GM12878 (cell line): ENCODE results near the gene MTF1. TPM values are rescaled to one million over a fixed set of nuclear protein-coding genes. Genes with fewer than 3 reads are reported as not detected.

Experiments used
- ATAC-seq: fragments of 200-7000 bp; cut with Tn5 transposase; 3 replicates; pipeline ENCODE4 v1.9.1; 2020; ENCODE audit warnings: mild to moderate bottlenecking, moderate library complexity
- BruUV-seq: library from RNA; stranded (reverse); fragments of 400-500 nt; replicated peaks from 2 replicates; lab custom pipeline; 2021; lab: Mats Ljungman, UMichigan
- CTCF ChIA-PET: fragments of 300-600 bp; sonication (Branson Sonifier 250); formaldehyde crosslinking; extraction: SDS; loops from one replicate; lab custom pipeline; 2021; ENCODE audit warnings: inconsistent platforms; lab: Yijun Ruan, JAX
- POLR2A ChIA-PET: fragments of 350-600 bp; formaldehyde crosslinking; extraction: SDS; loops from one replicate; lab custom pipeline; 2021; ENCODE audit warnings: inconsistent platforms; lab: Charles Lee
- RAD21 ChIA-PET: fragments of 300-600 bp; sonication (Branson Sonifier 250); formaldehyde crosslinking; loops from one replicate; lab custom pipeline; 2023; ENCODE audit warnings: antibody characterized with exemption; ENCODE audit not compliant: unreplicated experiment; lab: Charles Lee
- SMC1A ChIA-PET: fragments of 300-600 bp; sonication (Branson Sonifier 250); formaldehyde crosslinking; loops from one replicate; lab custom pipeline; 2023; ENCODE audit not compliant: unreplicated experiment, uncharacterized antibody; lab: Charles Lee
- DNase-seq: peaks from one replicate; pipeline ENCODE4 v3.0.0-alpha.2; 2011; ENCODE audit warnings: low read depth, low spot score
- FAIRE-seq: peaks from 3 replicates; lab custom pipeline; 2011; peaks lifted over from hg19 to GRCh38; lab: Jason Lieb, UNC
- H2AFZ ChIP-seq: 2 replicates; pipeline ENCODE4 v1.6.0; 2011; ENCODE audit warnings: low read depth, low read length, control low read depth; ENCODE audit not compliant: control insufficient read depth
- H3K27ac ChIP-seq: 2 replicates; pipeline ENCODE4 v1.5.1; 2011; ENCODE audit warnings: control low read depth; ENCODE audit not compliant: control insufficient read depth, insufficient read depth
- H3K27me3 ChIP-seq, 2 experiments: replicated peaks in 1 of 2; 2 replicates each; pipeline versions ENCODE4 v1.6.0 to v1.6.1; 2011; ENCODE audit warnings: low read length in 1 of 2; ENCODE audit not compliant: control insufficient read depth in 2 of 2, insufficient read depth in 2 of 2
- H3K36me3 ChIP-seq, 2 experiments: 2 replicates each; pipeline ENCODE4 v1.5.1; 2011; ENCODE audit warnings: low read length in 1 of 2; ENCODE audit not compliant: control insufficient read depth in 2 of 2, insufficient read depth in 2 of 2
- H3K4me1 ChIP-seq: 2 replicates; pipeline ENCODE4 v1.6.1; 2011; ENCODE audit warnings: mild to moderate bottlenecking, low read length, moderate library complexity, mixed read lengths; ENCODE audit not compliant: control insufficient read depth, insufficient read depth
- H3K4me2 ChIP-seq: 2 replicates; pipeline ENCODE4 v1.6.0; 2011; ENCODE audit warnings: control low read depth; ENCODE audit not compliant: control insufficient read depth, insufficient read depth
- H3K4me3 ChIP-seq: fragments of 200-600 bp; sonication (generic); 2 replicates; pipeline ENCODE4 v1.5.1; 2016
- H3K79me2 ChIP-seq: 2 replicates; pipeline ENCODE4 v1.6.0; 2011; ENCODE audit warnings: low read length; ENCODE audit not compliant: control insufficient read depth, insufficient read depth
- H3K9ac ChIP-seq: 2 replicates; pipeline ENCODE4 v1.8.0; 2011; ENCODE audit warnings: low read length, control low read depth, mixed read lengths; ENCODE audit not compliant: control insufficient read depth, insufficient read depth
- H3K9me3 ChIP-seq: replicated peaks from 3 replicates; pipeline ENCODE4 v1.5.1; 2011; ENCODE audit warnings: mild to moderate bottlenecking, low read length; ENCODE audit not compliant: control insufficient read depth, insufficient read depth
- H4K20me1 ChIP-seq: 2 replicates; pipeline ENCODE4 v1.6.0; 2011; ENCODE audit not compliant: control insufficient read depth, insufficient read depth
- ATF3 ChIP-seq: IDR thresholded peaks from 2 replicates; pipeline ENCODE4 v1.6.1; 2011; ENCODE audit warnings: low read depth, mild to moderate bottlenecking, low read length, moderate library complexity, borderline replicate concordance; ENCODE audit errors: extremely low read depth
- BCL3 ChIP-seq: IDR thresholded peaks from 2 replicates; pipeline ENCODE4 v1.6.1; 2011; ENCODE audit warnings: borderline replicate concordance, low read depth, mild to moderate bottlenecking, moderate library complexity, low read length; ENCODE audit not compliant: insufficient read depth, poor library complexity, severe bottlenecking
- CEBPZ ChIP-seq: fragments of 150-350 bp; IDR thresholded peaks from 2 replicates; pipeline ENCODE4 v1.6.1; 2016; ENCODE audit warnings: low read depth, low read length
- E4F1 ChIP-seq: fragments of 450-650 bp; IDR thresholded peaks from 2 replicates; pipeline ENCODE4 v1.6.1; 2018; ENCODE audit warnings: borderline replicate concordance, mild to moderate bottlenecking; ENCODE audit not compliant: partially characterized antibody
- EGR1 ChIP-seq, 2 experiments: IDR thresholded peaks; 1 replicate in 1 of 2; 2 replicates in 1 of 2; pipeline ENCODE4 v1.6.1; 2011 to 2012; ENCODE audit warnings: low read depth in 2 of 2, low read length in 2 of 2, borderline replicate concordance in 1 of 2, mild to moderate bottlenecking in 1 of 2, moderate library complexity in 1 of 2
- FOS ChIP-seq: IDR thresholded peaks from 3 replicates; pipeline ENCODE4 v1.6.1; 2011; ENCODE audit warnings: borderline replicate concordance; ENCODE audit not compliant: insufficient read length; ENCODE audit errors: extremely low read depth
- JUND ChIP-seq: IDR thresholded peaks from 2 replicates; pipeline ENCODE4 v1.6.1; 2012; ENCODE audit warnings: low read depth, mild to moderate bottlenecking, low read length, improper control_type of control experiment, moderate library complexity
- MEF2A ChIP-seq: IDR thresholded peaks from 2 replicates; pipeline ENCODE4 v1.6.1; 2011; ENCODE audit warnings: low read depth, mild to moderate bottlenecking, low read length, moderate library complexity; ENCODE audit not compliant: insufficient read depth
- MEF2B ChIP-seq: fragments of 450-650 bp; IDR thresholded peaks from 2 replicates; pipeline ENCODE4 v1.6.1; 2018; ENCODE audit warnings: mild to moderate bottlenecking, moderate library complexity; ENCODE audit not compliant: partially characterized antibody, poor library complexity, severe bottlenecking
- MTA3 ChIP-seq: IDR thresholded peaks from 2 replicates; pipeline ENCODE4 v1.6.1; 2012; ENCODE audit warnings: low read length, inconsistent platforms, borderline replicate concordance
- NR2F1 ChIP-seq: fragments of 450-650 bp; conservative IDR thresholded peaks from 2 replicates; pipeline ENCODE4 v1.6.1; 2017; ENCODE audit warnings: mild to moderate bottlenecking
- PAX8 ChIP-seq: fragments of 450-650 bp; IDR thresholded peaks from 2 replicates; pipeline ENCODE4 v1.6.1; 2017; ENCODE audit warnings: mild to moderate bottlenecking, moderate library complexity
- PKNOX1 ChIP-seq: fragments of 450-650 bp; IDR thresholded peaks from 2 replicates; pipeline ENCODE4 v1.6.1; 2016; ENCODE audit warnings: mild to moderate bottlenecking
- RBBP5 ChIP-seq: fragments of 200-600 bp; sonication (generic); conservative IDR thresholded peaks from 2 replicates; pipeline ENCODE4 v1.6.1; 2016
- RUNX3 ChIP-seq: IDR thresholded peaks from 2 replicates; pipeline ENCODE4 v1.6.1; 2012; ENCODE audit warnings: low read length, inconsistent platforms
- WGBS: methylation state at CpG from one replicate; pipeline ENCODE4 v1.1.6; 2016; ENCODE audit warnings: low lambda C conversion rate; ENCODE audit not compliant: insufficient replicate concordance, insufficient coverage; ENCODE audit errors: missing lambda C conversion rate; 5-methylcytosine and 5-hydroxymethylcytosine counted together
- in situ Hi-C: fragments of 300-500 bp; cut with MboI; formaldehyde crosslinking; loops from 9 replicates; pipeline ENCODE4 v1.14.3; 2018; ENCODE audit warnings: mixed read lengths
- intact Hi-C: fragments of 100-400 bp; cut with micrococcal nuclease; formaldehyde crosslinking; loops from one replicate; pipeline ENCODE4 v1.14.2; 2022; ENCODE audit not compliant: unreplicated experiment
- polyA plus RNA-seq, 11 experiments: library from polyadenylated mRNA; depleted of rRNA in 4 of 11; unstranded in 6 of 11; stranded (reverse) in 5 of 11; fragments of >200 nt; fragmentation: Nextera tagmentation in 4 of 11; fragmentation: Illumina TruSeq in 1 of 11; extraction: Ambion mirVana in 4 of 11; extraction: Trizol in 1 of 11; gene quantifications; 1 replicate in 1 of 11; 2 replicates in 10 of 11; pipeline versions ENCODE4 v1.2.1 to v1.2.3, GENCODE V29; 2011 to 2016; ENCODE audit warnings: inconsistent platforms in 2 of 11, missing spikeins in 2 of 11, low read depth in 1 of 11
- total RNA-seq, 4 experiments: library from RNA; depleted of rRNA in 3 of 4; stranded (reverse); fragments of >200 nt in 3 of 4; fragmentation: Illumina TruSeq in 1 of 4; extraction: Trizol in 1 of 4; gene quantifications; 2 replicates each; pipeline versions ENCODE4 v1.2.1 to v1.2.3, GENCODE V29; 2013 to 2021

The MTF1 gene
- total and polyA plus RNA-seq, 10 of the 15 experiments (the other 5 are each of a cell fraction or from before 2014, with no cell fraction given): 2.2 to 20.4 (median 6.7) TPM

GRCh38 chr1:37841652-37842051 is 17.7 kb downstream of the MTF1 start:
- no peak for ATAC-seq
- DNase-seq: no peak
- Histone ChIP-seq H3K9me3 (no peaks in the 10 kb centered on the region), H3K27ac (no peak overlapping the region), H2AFZ (no peak overlapping the region), H3K79me2 (peaks cover 17% of the 10 kb centered on the region), H3K36me3 (peaks cover 11 to 13% of the 10 kb centered on the region in 2 experiments), H3K4me2 (no peak overlapping the region), H3K4me3 (no peak overlapping the region), H3K4me1 (no peaks in the 10 kb centered on the region; the same call in none of the 2 replicates), H4K20me1 (no peaks in the 10 kb centered on the region), H3K9ac (no peak overlapping the region), H3K27me3 (no peaks in the 10 kb centered on the region)
- FAIRE-seq: no peak
- POLR2A ChIA-PET: interaction anchor here (1.3 kb wide), 1 partner anchor 9 kb away, joined by 3 read pairs; no protein-coding TSS in a partner anchor
- in situ Hi-C loops: no loop called here
- intact Hi-C loops: no loop called here
- RAD21 ChIA-PET: no interaction called here
- SMC1A ChIA-PET: interaction anchor here (2.4 kb wide), 1 partner anchor 17 kb away, joined by 7 read pairs; the partner anchor contains the start of gene MTF1
- 80% methylated on average over 3 of the region's 3 CpGs for WGBS
- no TSS peak for BruUV-seq
- CTCF ChIA-PET: interaction anchor here (0.6 to 1.2 kb wide), 3 partner anchors 19 to 327 kb away, joined by 3 to 8 read pairs (median 3); partner anchors contain the start of gene MEAF6
- no peak for TF ChIP-seq MTA3
- TF ChIP-seq ATF3: no peak
- no peak for TF ChIP-seq NR2F1
- no peak for TF ChIP-seq MEF2A
- no peak for TF ChIP-seq CEBPZ
- TF ChIP-seq RBBP5: no peak
- no peak for TF ChIP-seq EGR1 (IDR thresholded peaks at IDR 0.05; ENCODE audit: borderline replicate concordance in 1 of 2, low read depth in 2 of 2, low read length in 2 of 2)
- TF ChIP-seq FOS: no peak
- no peak for TF ChIP-seq RUNX3
- no peak for TF ChIP-seq PKNOX1
- no peak for TF ChIP-seq BCL3
- TF ChIP-seq PAX8: no peak
- no peak for TF ChIP-seq E4F1
- TF ChIP-seq MEF2B: no peak
- no peak for TF ChIP-seq JUND
